K562 (cell line): ENCODE measurements around the gene SAP25. TPM values are rescaled to one million over a fixed set of nuclear protein-coding genes. Genes with fewer than 3 reads are reported as not detected.

Experiments
- AFF4 ChIP-seq: sonication (generic); formaldehyde crosslinking; IDR thresholded peaks from 2 replicates; pipeline ENCODE4 v1.8.0; 2023; ENCODE audit warnings: mild to moderate bottlenecking, missing genetic modification reagents
- BCLAF1 ChIP-seq, 2 experiments: fragments of 450-650 bp in 1 of 2; IDR thresholded peaks; 2 replicates each; pipeline ENCODE4 v1.6.1; 2011 to 2017; ENCODE audit warnings: low read depth in 2 of 2, antibody characterized with exemption in 1 of 2, borderline replicate concordance in 1 of 2, low read length in 1 of 2, mild to moderate bottlenecking in 1 of 2, mixed read lengths in 1 of 2; ENCODE audit not compliant: control insufficient read depth in 1 of 2
- CHD4 ChIP-seq: fragments of 200-600 bp; sonication (generic); IDR thresholded peaks from 3 replicates; pipeline ENCODE4 v1.6.1; 2012; ENCODE audit warnings: low read depth, mild to moderate bottlenecking, mixed read lengths, low read length, inconsistent platforms; ENCODE audit not compliant: insufficient read depth, insufficient replicate concordance, poor library complexity, severe bottlenecking
- COPS2 ChIP-seq: fragments of 450-650 bp; conservative IDR thresholded peaks from 2 replicates; pipeline ENCODE4 v1.6.1; 2016; ENCODE audit warnings: mild to moderate bottlenecking, moderate library complexity
- MAFG ChIP-seq: fragments of 450-650 bp; conservative IDR thresholded peaks from 2 replicates; pipeline ENCODE4 v1.6.1; 2016; ENCODE audit warnings: missing genetic modification characterization, missing compliant biosample characterization
- MBD1 ChIP-seq: fragments of 250-450 bp; sonication (Bioruptor Pico); IDR thresholded peaks from 2 replicates; pipeline ENCODE4 v1.8.0; 2022; ENCODE audit warnings: inconsistent platforms
- TSC22D4 ChIP-seq: fragments of 450-650 bp; IDR thresholded peaks from 2 replicates; pipeline ENCODE4 v1.6.1; 2016; ENCODE audit warnings: missing genetic modification characterization, missing biosample characterization, control low read depth
- ZFP36 ChIP-seq: fragments of 150-350 bp; IDR thresholded peaks from 2 replicates; pipeline ENCODE4 v1.6.1; 2018; ENCODE audit warnings: low read length, low read depth; ENCODE audit not compliant: partially characterized antibody
- polyA plus RNA-seq, 8 experiments: library from polyadenylated mRNA; depleted of rRNA in 4 of 8; stranded (reverse) in 5 of 8; unstranded in 3 of 8; fragments of >200 nt; fragmentation: Nextera tagmentation in 2 of 8; fragmentation: Illumina TruSeq in 1 of 8; extraction: Ambion mirVana in 2 of 8; extraction: Trizol in 1 of 8; gene quantifications; 2 replicates each; pipeline versions ENCODE4 v1.2.1 to v1.2.3, GENCODE V29; 2011 to 2014; ENCODE audit warnings: inconsistent platforms in 1 of 8, missing spikeins in 1 of 8
- total RNA-seq, 7 experiments: library from RNA; depleted of rRNA in 6 of 7; stranded (reverse); fragments of >200 nt in 6 of 7; fragmentation: Illumina TruSeq in 2 of 7; extraction: Trizol in 2 of 7; gene quantifications; 2 replicates each; pipeline versions ENCODE4 v1.2.1 to v1.2.3, GENCODE V29; 2011 to 2021; ENCODE audit warnings: low replicate concordance in 1 of 7
- TF ChIP-seq, protein P1 (sequence below): fragments of 450-650 bp; conservative IDR thresholded peaks from 2 replicates; pipeline ENCODE4 v1.6.1; 2016; ENCODE audit warnings: missing genetic modification characterization, low read depth, mild to moderate bottlenecking, missing compliant biosample characterization, moderate library complexity
- TF ChIP-seq, protein P2 (sequence below): sonication (generic); formaldehyde crosslinking; IDR thresholded peaks from 2 replicates; pipeline ENCODE4 v1.8.0; 2022; ENCODE audit warnings: mild to moderate bottlenecking, missing genetic modification reagents

Gene SAP25
- total and polyA plus RNA-seq, 9 of the 15 experiments (the other 6 are each of a cell fraction or from before 2014, with no cell fraction given) = 0.13 to 5.3 (median 0.78) TPM; not detected in 1

- TF ChIP-seq AFF4 (CRISPR knock-in tag) = 0 out of 2 replicates have a peak, but pooled peaks have one; percentile 79
- TF ChIP-seq ZFP36 = no peak
- no peak for TF ChIP-seq BCLAF1 (IDR thresholded peaks at IDR 0.05; ENCODE audit: borderline replicate concordance in 1 of 2, control insufficient read depth in 1 of 2, low read depth in 2 of 2, low read length in 1 of 2)
- no peak for TF ChIP-seq TSC22D4
- TF ChIP-seq, protein P1, sequence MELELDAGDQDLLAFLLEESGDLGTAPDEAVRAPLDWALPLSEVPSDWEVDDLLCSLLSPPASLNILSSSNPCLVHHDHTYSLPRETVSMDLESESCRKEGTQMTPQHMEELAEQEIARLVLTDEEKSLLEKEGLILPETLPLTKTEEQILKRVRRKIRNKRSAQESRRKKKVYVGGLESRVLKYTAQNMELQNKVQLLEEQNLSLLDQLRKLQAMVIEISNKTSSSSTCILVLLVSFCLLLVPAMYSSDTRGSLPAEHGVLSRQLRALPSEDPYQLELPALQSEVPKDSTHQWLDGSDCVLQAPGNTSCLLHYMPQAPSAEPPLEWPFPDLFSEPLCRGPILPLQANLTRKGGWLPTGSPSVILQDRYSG (tag) = no peak
- TF ChIP-seq MBD1 (CRISPR knock-in tag) = no peak
- no peak for TF ChIP-seq COPS2
- TF ChIP-seq, protein P2, sequence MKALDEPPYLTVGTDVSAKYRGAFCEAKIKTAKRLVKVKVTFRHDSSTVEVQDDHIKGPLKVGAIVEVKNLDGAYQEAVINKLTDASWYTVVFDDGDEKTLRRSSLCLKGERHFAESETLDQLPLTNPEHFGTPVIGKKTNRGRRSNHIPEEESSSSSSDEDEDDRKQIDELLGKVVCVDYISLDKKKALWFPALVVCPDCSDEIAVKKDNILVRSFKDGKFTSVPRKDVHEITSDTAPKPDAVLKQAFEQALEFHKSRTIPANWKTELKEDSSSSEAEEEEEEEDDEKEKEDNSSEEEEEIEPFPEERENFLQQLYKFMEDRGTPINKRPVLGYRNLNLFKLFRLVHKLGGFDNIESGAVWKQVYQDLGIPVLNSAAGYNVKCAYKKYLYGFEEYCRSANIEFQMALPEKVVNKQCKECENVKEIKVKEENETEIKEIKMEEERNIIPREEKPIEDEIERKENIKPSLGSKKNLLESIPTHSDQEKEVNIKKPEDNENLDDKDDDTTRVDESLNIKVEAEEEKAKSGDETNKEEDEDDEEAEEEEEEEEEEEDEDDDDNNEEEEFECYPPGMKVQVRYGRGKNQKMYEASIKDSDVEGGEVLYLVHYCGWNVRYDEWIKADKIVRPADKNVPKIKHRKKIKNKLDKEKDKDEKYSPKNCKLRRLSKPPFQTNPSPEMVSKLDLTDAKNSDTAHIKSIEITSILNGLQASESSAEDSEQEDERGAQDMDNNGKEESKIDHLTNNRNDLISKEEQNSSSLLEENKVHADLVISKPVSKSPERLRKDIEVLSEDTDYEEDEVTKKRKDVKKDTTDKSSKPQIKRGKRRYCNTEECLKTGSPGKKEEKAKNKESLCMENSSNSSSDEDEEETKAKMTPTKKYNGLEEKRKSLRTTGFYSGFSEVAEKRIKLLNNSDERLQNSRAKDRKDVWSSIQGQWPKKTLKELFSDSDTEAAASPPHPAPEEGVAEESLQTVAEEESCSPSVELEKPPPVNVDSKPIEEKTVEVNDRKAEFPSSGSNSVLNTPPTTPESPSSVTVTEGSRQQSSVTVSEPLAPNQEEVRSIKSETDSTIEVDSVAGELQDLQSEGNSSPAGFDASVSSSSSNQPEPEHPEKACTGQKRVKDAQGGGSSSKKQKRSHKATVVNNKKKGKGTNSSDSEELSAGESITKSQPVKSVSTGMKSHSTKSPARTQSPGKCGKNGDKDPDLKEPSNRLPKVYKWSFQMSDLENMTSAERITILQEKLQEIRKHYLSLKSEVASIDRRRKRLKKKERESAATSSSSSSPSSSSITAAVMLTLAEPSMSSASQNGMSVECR (CRISPR knock-in tag) = peak; percentile 73; the same call in 1 of the 2 replicates
- TF ChIP-seq MAFG (tag) = no peak
- no peak for TF ChIP-seq CHD4
Observed at GRCh38 chr7:100538654-100539435, 34.9 kb downstream of the SAP25 start, which contains the start of gene AGFG2 (continued).
